VCaP (cell line): Measurements from ENCODE around the gene GPR87.

Experiments used
- H3K27ac ChIP-seq: fragments of 450-650 bp; 2 replicates; pipeline ENCODE4 v1.5.1; 2017
- CTCF ChIP-seq: fragments of 450-650 bp; conservative IDR thresholded peaks from 2 replicates; pipeline ENCODE4 v1.5.1; 2017; ENCODE audit warnings: mild to moderate bottlenecking, moderate library complexity

Gene GPR87

GRCh38 chr3:151318313-151318712 lies 1.7 kb upstream of the GPR87 start:
- TF ChIP-seq CTCF: no peak
- no peak overlapping the region for H3K27ac ChIP-seq

- H3K27ac ChIP-seq: no peak overlapping the region
- TF ChIP-seq CTCF: no peak
Measured at GRCh38 chr3:151315846-151316245, 774 bp downstream of the GPR87 start.

- no peak overlapping the region for H3K27ac ChIP-seq
- no peak for TF ChIP-seq CTCF
Measured at GRCh38 chr3:151315136-151315535, 1.5 kb downstream of the GPR87 start.

GRCh38 chr3:151314593-151314992 lies 2.0 kb downstream of the GPR87 start:
- H3K27ac ChIP-seq: no peak overlapping the region
- no peak for TF ChIP-seq CTCF

GRCh38 chr3:151314137-151314536 lies 2.5 kb downstream of the GPR87 start:
- TF ChIP-seq CTCF: no peak
- H3K27ac ChIP-seq: no peak overlapping the region

GRCh38 chr3:151312972-151313371 lies 3.6 kb downstream of the GPR87 start:
- H3K27ac ChIP-seq: no peak overlapping the region
- TF ChIP-seq CTCF: no peak

- TF ChIP-seq CTCF: no peak
- H3K27ac ChIP-seq: no peak overlapping the region
Measured at GRCh38 chr3:151309566-151309965, 7.1 kb downstream of the GPR87 start.
